ENCODE measurements around the gene ENDOV.

ENDOV gene

DNA sequence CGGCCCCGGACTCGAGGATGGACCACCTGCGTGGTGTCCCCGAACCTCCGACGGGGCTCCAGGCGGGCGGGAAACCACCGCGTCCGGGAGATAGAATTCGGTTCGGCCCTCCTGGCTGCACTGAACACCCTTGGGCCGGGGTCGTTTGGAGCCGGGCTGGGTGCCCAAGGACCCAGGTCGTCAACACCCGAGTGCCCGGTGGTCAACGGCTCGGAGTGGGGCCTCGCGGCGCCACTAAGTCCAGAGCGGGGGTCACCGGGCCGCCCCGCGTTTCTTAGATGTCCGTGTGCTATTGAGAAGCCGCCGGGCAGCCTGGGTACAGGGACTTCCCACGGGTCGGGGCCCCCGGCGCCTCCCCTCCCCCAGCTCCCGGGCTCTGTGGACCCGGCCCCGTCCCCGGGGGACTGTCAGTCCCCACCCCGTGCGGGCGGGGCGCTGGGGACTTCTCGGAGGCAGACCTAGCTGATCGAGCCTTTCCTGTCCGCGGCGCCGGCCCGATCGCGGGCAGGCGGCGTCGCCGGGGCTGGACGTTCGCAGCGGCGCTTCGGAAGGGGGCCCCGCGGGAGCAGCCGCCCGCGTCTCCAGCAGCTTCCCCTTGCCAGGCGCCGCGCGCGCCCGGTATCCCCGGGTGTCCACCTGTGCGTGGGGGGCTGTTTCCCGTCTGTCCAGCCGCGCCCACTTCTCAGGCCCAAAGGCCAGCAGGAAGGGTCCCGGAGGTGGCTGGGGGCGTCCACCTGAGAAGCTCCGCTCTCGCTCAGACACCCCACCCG, 62.1 kb downstream of the ENDOV start:
- TF ChIP-seq, protein P1, sequence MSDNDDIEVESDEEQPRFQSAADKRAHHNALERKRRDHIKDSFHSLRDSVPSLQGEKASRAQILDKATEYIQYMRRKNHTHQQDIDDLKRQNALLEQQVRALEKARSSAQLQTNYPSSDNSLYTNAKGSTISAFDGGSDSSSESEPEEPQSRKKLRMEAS (IDR thresholded peaks at IDR 0.05): no peak
- TF ChIP-seq, protein P2, sequence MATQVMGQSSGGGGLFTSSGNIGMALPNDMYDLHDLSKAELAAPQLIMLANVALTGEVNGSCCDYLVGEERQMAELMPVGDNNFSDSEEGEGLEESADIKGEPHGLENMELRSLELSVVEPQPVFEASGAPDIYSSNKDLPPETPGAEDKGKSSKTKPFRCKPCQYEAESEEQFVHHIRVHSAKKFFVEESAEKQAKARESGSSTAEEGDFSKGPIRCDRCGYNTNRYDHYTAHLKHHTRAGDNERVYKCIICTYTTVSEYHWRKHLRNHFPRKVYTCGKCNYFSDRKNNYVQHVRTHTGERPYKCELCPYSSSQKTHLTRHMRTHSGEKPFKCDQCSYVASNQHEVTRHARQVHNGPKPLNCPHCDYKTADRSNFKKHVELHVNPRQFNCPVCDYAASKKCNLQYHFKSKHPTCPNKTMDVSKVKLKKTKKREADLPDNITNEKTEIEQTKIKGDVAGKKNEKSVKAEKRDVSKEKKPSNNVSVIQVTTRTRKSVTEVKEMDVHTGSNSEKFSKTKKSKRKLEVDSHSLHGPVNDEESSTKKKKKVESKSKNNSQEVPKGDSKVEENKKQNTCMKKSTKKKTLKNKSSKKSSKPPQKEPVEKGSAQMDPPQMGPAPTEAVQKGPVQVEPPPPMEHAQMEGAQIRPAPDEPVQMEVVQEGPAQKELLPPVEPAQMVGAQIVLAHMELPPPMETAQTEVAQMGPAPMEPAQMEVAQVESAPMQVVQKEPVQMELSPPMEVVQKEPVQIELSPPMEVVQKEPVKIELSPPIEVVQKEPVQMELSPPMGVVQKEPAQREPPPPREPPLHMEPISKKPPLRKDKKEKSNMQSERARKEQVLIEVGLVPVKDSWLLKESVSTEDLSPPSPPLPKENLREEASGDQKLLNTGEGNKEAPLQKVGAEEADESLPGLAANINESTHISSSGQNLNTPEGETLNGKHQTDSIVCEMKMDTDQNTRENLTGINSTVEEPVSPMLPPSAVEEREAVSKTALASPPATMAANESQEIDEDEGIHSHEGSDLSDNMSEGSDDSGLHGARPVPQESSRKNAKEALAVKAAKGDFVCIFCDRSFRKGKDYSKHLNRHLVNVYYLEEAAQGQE (IDR thresholded peaks at IDR 0.05; ENCODE audit: low read depth): no peak
- TF ChIP-seq, protein P3, sequence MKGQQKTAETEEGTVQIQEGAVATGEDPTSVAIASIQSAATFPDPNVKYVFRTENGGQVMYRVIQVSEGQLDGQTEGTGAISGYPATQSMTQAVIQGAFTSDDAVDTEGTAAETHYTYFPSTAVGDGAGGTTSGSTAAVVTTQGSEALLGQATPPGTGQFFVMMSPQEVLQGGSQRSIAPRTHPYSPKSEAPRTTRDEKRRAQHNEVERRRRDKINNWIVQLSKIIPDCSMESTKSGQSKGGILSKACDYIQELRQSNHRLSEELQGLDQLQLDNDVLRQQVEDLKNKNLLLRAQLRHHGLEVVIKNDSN (IDR thresholded peaks at IDR 0.05): no peak
- TF ChIP-seq NFIC (IDR thresholded peaks at IDR 0.05): no peak
- no peak for TF ChIP-seq TAF1 (IDR thresholded peaks at IDR 0.05; ENCODE audit: low read depth)
- no peak for TF ChIP-seq EGR1 (IDR thresholded peaks at IDR 0.05)
- TF ChIP-seq TEAD4 (IDR thresholded peaks at IDR 0.05): no peak
- TF ChIP-seq TCF12 (IDR thresholded peaks at IDR 0.05; ENCODE audit: low read depth): no peak

DNA sequence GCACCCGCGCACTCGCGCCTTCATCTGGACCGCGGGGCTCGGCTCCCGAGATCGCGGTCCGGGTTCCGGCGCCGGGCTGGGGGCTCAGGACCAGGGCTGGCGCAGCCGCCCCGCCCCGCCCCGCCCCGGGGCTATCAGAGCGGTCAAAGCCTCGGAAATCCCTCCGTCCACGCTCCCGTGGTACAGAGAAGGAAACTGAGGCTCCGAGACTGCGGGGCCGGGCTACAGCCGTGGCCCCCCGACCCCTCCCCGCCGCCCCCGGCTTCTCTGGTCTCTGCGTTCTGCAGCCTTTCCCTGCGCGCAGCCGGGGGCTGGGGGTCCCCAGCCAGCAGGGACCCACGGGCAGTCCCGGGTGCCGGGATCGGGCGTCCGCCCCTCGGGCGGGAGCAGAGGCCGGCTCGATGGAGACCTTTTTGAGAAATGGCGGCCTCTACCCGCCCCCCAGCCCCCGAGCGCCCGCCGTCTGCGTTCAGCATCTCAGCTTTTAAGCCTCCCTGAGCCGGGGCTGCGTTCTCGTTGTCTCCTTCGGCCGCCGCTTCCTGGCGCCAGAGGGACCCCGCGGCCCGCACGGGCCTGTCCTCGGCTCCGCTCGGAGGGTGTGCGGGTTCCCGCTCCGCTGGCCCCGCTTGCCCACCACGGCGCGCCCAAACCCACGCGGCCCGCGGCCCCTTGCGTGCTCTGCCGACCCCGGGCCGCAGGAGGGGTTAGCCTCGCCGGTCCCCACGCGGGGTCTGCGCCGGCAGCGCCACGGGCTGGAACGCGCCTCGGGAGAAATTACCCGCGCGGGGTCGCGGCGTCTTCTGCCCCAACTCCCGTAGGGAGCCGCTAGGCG, 62.9 kb downstream of the ENDOV start:
- TF ChIP-seq, protein P1 (IDR thresholded peaks at IDR 0.05): no peak
- no peak for TF ChIP-seq EGR1 (IDR thresholded peaks at IDR 0.05)
- no peak for TF ChIP-seq TAF1 (IDR thresholded peaks at IDR 0.05; ENCODE audit: low read depth)
- no peak for TF ChIP-seq TCF12 (IDR thresholded peaks at IDR 0.05; ENCODE audit: low read depth)
- TF ChIP-seq NFIC (IDR thresholded peaks at IDR 0.05): no peak
- TF ChIP-seq, protein P2 (IDR thresholded peaks at IDR 0.05; ENCODE audit: low read depth): no peak
- TF ChIP-seq, protein P3 (IDR thresholded peaks at IDR 0.05): no peak
- TF ChIP-seq YY1 (IDR thresholded peaks at IDR 0.05; ENCODE audit: low read depth): no peak
- TF ChIP-seq ZBTB7A (IDR thresholded peaks at IDR 0.05; ENCODE audit: low read depth): no peak
- no peak for TF ChIP-seq RAD21 (IDR thresholded peaks at IDR 0.05; ENCODE audit: low read depth)
- TF ChIP-seq TEAD4 (IDR thresholded peaks at IDR 0.05): no peak
- no peak for TF ChIP-seq CREB1 (IDR thresholded peaks at IDR 0.05; ENCODE audit: low read depth)
- no peak for TF ChIP-seq EP300 (IDR thresholded peaks at IDR 0.05; ENCODE audit: borderline replicate concordance)
- no peak for TF ChIP-seq CEBPB (IDR thresholded peaks at IDR 0.05)

DNA sequence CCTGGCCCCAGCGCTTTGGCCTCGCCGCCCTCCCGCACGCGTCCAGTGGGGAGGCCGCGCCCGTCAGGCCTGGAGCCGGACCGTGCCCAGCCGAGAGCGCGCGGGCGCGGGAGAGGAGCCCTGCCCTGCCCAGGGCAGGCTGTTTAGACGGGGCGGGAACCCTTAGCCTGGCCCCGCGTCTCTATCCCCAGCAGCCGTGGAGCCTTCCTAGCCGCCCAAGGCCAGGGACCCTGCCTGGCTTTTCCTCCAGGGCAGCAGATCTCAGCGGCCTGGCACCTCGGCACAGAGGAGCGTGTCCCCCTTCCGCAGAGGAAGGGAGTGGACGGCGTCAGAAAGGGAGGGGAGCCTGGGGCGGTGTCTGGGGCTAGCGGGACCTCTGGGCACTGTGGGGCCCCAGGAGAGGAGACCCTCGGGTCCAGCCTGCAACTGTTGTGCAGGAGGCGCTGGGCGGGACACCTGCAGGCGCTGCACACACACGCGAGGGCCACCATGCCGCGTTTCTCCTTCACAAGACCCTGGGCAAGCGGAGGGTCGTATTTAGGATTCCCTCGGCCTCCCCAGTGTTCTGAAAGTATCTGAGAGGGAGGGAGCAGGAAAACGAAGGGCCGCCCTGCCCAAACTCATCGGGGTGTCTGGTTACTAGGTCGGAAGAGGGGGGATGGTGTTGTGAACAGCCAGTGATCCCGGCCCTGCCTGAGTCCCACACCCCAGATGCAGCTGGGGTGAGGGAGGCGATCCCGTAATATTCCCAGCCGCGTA, 63.7 kb downstream of the ENDOV start:
- TF ChIP-seq FOXM1 (IDR thresholded peaks at IDR 0.05; ENCODE audit: borderline replicate concordance, low read depth) (no peak), NFIC (IDR thresholded peaks at IDR 0.05) (no peak), CEBPB (IDR thresholded peaks at IDR 0.05) (no peak), TCF12 (IDR thresholded peaks at IDR 0.05; ENCODE audit: low read depth) (no peak), ZBTB7A (IDR thresholded peaks at IDR 0.05; ENCODE audit: low read depth) (no peak), TAF1 (IDR thresholded peaks at IDR 0.05; ENCODE audit: low read depth) (no peak), CREB1 (IDR thresholded peaks at IDR 0.05; ENCODE audit: low read depth) (no peak), RAD21 (IDR thresholded peaks at IDR 0.05; ENCODE audit: low read depth) (no peak)
- TF ChIP-seq, protein P3 (IDR thresholded peaks at IDR 0.05): no peak

DNA sequence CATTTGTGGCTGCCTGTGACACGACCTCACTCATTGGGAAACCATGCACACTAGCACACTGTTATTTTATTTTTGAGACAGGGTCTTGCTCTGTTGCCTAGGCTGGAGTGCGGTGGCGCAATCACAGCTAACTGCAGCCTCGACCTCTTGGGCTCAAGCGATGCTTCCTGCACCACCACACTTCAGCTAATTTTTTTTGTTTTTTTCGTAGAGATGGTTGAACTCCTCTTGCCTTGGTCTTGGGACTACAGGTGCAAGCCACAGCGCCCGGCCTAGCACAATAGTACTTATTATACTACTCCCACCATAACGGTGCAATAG, 64.2 kb downstream of the ENDOV start:
- no peak for TF ChIP-seq FOXM1 (IDR thresholded peaks at IDR 0.05; ENCODE audit: borderline replicate concordance, low read depth)
- no peak for TF ChIP-seq YY1 (IDR thresholded peaks at IDR 0.05; ENCODE audit: low read depth)
- no peak for TF ChIP-seq CEBPB (IDR thresholded peaks at IDR 0.05)
- no peak for TF ChIP-seq ZBTB7A (IDR thresholded peaks at IDR 0.05; ENCODE audit: low read depth)

DNA sequence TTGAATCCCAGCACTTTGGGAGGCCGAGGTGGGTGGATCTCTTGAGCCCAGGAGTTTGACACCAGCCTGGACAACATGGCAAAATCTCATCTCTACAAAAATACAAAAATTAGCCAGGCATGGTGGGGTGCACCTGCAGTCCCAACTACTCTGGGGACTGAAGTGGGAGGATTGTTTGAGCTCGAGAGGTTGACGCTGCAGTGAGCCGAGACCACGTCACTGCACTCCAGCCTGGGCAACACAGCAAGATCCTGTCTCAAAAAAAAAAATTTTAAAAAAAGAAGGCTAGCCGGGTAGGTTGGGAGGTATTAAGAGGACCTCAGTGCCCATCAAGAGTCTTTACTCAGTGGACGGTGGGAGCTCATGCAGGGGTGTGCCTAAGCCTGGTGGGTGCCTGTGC, 65.3 kb downstream of the ENDOV start:
- TF ChIP-seq, protein P3 (IDR thresholded peaks at IDR 0.05): no peak
- TF ChIP-seq CEBPB (IDR thresholded peaks at IDR 0.05): no peak
- no peak for TF ChIP-seq EGR1 (IDR thresholded peaks at IDR 0.05)
- no peak for TF ChIP-seq RAD21 (IDR thresholded peaks at IDR 0.05; ENCODE audit: low read depth)
- TF ChIP-seq, protein P2 (IDR thresholded peaks at IDR 0.05; ENCODE audit: low read depth): no peak
- no peak for TF ChIP-seq CREB1 (IDR thresholded peaks at IDR 0.05; ENCODE audit: low read depth)
- no peak for TF ChIP-seq TEAD4 (IDR thresholded peaks at IDR 0.05)

Measured in Ishikawa (cell line).